Esophagus muscularis mucosa (tissue), 4 donors: ENCODE measurements around the gene SPATA13.

Experiments used
- EP300 ChIP-seq: sonication (generic); formaldehyde crosslinking; IDR thresholded peaks from one replicate; pipeline ENCODE4 v1.6.1; 2017; ENCODE audit warnings: antibody characterized with exemption
- POLR2A ChIP-seq: fragments of 450-650 bp; IDR thresholded peaks from one replicate; pipeline ENCODE4 v1.6.1; 2017; ENCODE audit warnings: antibody characterized with exemption, moderate library complexity, mild to moderate bottlenecking, low read depth
- TF ChIP-seq, protein P1 (sequence below), 3 experiments: fragments of 200-600 bp in 2 of 3; fragments of 450-650 bp in 1 of 3; sonication (generic) in 2 of 3; IDR thresholded peaks; one replicate each; pipeline ENCODE4 v1.5.1; 2017 to 2019; ENCODE audit warnings: antibody characterized with exemption in 3 of 3, mild to moderate bottlenecking in 2 of 3, moderate library complexity in 1 of 3

DNA sequence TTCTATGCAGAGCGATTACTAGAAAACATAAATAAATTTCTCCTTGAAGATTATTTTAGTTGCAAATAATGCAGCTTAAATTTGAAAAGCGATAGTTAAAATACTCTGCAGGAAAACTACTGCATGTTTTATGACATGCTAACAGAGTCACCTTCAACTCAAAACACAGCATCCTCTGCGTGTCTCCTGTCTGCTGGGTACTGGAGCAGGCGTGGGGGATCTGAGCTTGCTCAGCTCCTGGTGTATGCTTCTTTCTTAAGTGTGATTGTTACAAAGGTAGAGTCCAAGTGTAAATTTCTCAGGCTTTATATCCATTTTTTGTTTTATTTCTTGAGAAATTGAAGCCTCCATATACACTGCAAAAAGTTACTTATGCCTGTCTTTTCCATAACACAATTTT, 15.3 kb downstream of the SPATA13 start:
- TF ChIP-seq EP300 (no peak), POLR2A (no peak)
- TF ChIP-seq, protein P1, sequence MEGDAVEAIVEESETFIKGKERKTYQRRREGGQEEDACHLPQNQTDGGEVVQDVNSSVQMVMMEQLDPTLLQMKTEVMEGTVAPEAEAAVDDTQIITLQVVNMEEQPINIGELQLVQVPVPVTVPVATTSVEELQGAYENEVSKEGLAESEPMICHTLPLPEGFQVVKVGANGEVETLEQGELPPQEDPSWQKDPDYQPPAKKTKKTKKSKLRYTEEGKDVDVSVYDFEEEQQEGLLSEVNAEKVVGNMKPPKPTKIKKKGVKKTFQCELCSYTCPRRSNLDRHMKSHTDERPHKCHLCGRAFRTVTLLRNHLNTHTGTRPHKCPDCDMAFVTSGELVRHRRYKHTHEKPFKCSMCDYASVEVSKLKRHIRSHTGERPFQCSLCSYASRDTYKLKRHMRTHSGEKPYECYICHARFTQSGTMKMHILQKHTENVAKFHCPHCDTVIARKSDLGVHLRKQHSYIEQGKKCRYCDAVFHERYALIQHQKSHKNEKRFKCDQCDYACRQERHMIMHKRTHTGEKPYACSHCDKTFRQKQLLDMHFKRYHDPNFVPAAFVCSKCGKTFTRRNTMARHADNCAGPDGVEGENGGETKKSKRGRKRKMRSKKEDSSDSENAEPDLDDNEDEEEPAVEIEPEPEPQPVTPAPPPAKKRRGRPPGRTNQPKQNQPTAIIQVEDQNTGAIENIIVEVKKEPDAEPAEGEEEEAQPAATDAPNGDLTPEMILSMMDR (IDR thresholded peaks at IDR 0.05) = no peak
